ENCODE measurements around the gene TRPM3. TPM values are rescaled to one million over a fixed set of nuclear protein-coding genes. Genes with fewer than 3 reads are reported as not detected.

Gene TRPM3
- total RNA-seq, 1 experiment from 2014 or later = 5.4 TPM

GRCh38 chr9:70791936-70792335, 329.5 kb downstream of the TRPM3 start (continued):
- TF ChIP-seq FOXP4 (CRISPR knock-in tag; IDR thresholded peaks at IDR 0.05) (no peak), CREB1 (CRISPR knock-in tag; IDR thresholded peaks at IDR 0.05) (no peak), NFE2L1 (CRISPR knock-in tag; IDR thresholded peaks at IDR 0.05) (no peak), ZNF317 (CRISPR knock-in tag; IDR thresholded peaks at IDR 0.05; ENCODE audit: borderline replicate concordance, low read depth) (no peak), KAT7 (CRISPR knock-in tag; IDR thresholded peaks at IDR 0.05; ENCODE audit: borderline replicate concordance) (no peak), ATF3 (CRISPR knock-in tag; conservative IDR thresholded peaks at IDR 0.05) (no peak), ELF4 (CRISPR knock-in tag; IDR thresholded peaks at IDR 0.05; ENCODE audit: low read depth) (no peak), USF2 (CRISPR knock-in tag; IDR thresholded peaks at IDR 0.05) (no peak), PRDM15 (CRISPR knock-in tag; IDR thresholded peaks at IDR 0.05) (no peak), ZNF138 (CRISPR knock-in tag; conservative IDR thresholded peaks at IDR 0.05) (no peak), RELA (CRISPR knock-in tag; IDR thresholded peaks at IDR 0.05; ENCODE audit: borderline replicate concordance) (no peak)

GRCh38 chr9:70789086-70789485, 332.3 kb downstream of the TRPM3 start:
- DNase-seq (ENCODE audit: low spot score) (no peak), ATAC-seq (no peak)
- ChIA-PET POLR2A (no interaction called here), CTCF (no interaction called here)
- Mint-ChIP-seq H3K4me1 (peaks cover 2% of the 10 kb centered on the region; the same call in 1 of the 2 replicates), H3K4me3 (no peak overlapping the region), H3K9me3 (no peaks in the 10 kb centered on the region), H3K27ac (no peak overlapping the region), H3K36me3 (no peaks in the 10 kb centered on the region), H3K27me3 (ENCODE audit: low read depth) (no peaks in the 10 kb centered on the region)
- TF ChIP-seq ELF4 (CRISPR knock-in tag; IDR thresholded peaks at IDR 0.05; ENCODE audit: low read depth) = no peak
- no peak for TF ChIP-seq ZNF232 (CRISPR knock-in tag; IDR thresholded peaks at IDR 0.05)
- no peak for TF ChIP-seq ZNF532 (CRISPR knock-in tag; IDR thresholded peaks at IDR 0.05; ENCODE audit: borderline replicate concordance)
- TF ChIP-seq SMAD3 (CRISPR knock-in tag; IDR thresholded peaks at IDR 0.05; ENCODE audit: borderline replicate concordance) = no peak
- TF ChIP-seq HMGXB4 (CRISPR knock-in tag; IDR thresholded peaks at IDR 0.05) = no peak
- TF ChIP-seq OVOL2 (CRISPR knock-in tag; IDR thresholded peaks at IDR 0.05; ENCODE audit: borderline replicate concordance) = no peak
- TF ChIP-seq ZNF671 (CRISPR knock-in tag; IDR thresholded peaks at IDR 0.05) = no peak
- no peak for TF ChIP-seq ZNF219 (CRISPR knock-in tag; IDR thresholded peaks at IDR 0.05; ENCODE audit: borderline replicate concordance)
- no peak for TF ChIP-seq GRHL2 (CRISPR knock-in tag; IDR thresholded peaks at IDR 0.05; ENCODE audit: insufficient replicate concordance, severe bottlenecking)
- TF ChIP-seq NFATC4 (CRISPR knock-in tag; IDR thresholded peaks at IDR 0.05) = no peak
- TF ChIP-seq ZNF425 (CRISPR knock-in tag; conservative IDR thresholded peaks at IDR 0.05) = no peak
- TF ChIP-seq TP53 (CRISPR knock-in tag; IDR thresholded peaks at IDR 0.05) = no peak

Data from WTC11 (cell line).